Endothelial cell of umbilical vein (primary cell): ENCODE results near the gene CAPN15. TPM values are rescaled to one million over a fixed set of nuclear protein-coding genes. Genes with fewer than 3 reads are reported as not detected.

ENCODE experiments used
- BruUV-seq: library from RNA; stranded (reverse); fragments of 400-500 nt; replicated peaks from 2 replicates; lab custom pipeline; 2021; lab: Mats Ljungman, UMichigan
- CTCF ChIA-PET: fragments of 300-600, 350-600 bp; sonication (Branson Sonifier 250); formaldehyde crosslinking; loops from one replicate; lab custom pipeline; 2021; ENCODE audit warnings: antibody characterized with exemption, inconsistent platforms; lab: Charles Lee
- POLR2A ChIA-PET: fragments of 300-600, 350-600 bp; sonication (Branson Sonifier 250); formaldehyde crosslinking; loops from one replicate; lab custom pipeline; 2021; ENCODE audit warnings: antibody characterized with exemption, inconsistent platforms; lab: Charles Lee
- DNase-seq: peaks from one replicate; pipeline ENCODE4 v3.0.0-alpha.2; 2011; ENCODE audit warnings: low read depth, low spot score
- FAIRE-seq: peaks from 2 replicates; lab custom pipeline; 2011; peaks lifted over from hg19 to GRCh38; lab: Jason Lieb, UNC
- H2AFZ ChIP-seq: 2 replicates; pipeline ENCODE4 v1.6.0; 2012; ENCODE audit warnings: low read depth, low read length, control low read depth, inconsistent platforms
- H3K27ac ChIP-seq: 2 replicates; pipeline ENCODE4 v1.5.1; 2011; ENCODE audit warnings: low read depth, mild to moderate bottlenecking, control low read depth, low read length, moderate library complexity; ENCODE audit not compliant: insufficient read depth
- H3K27me3 ChIP-seq, 2 experiments: 2 replicates each; pipeline versions ENCODE4 v1.6.0 to v1.6.1; 2011; ENCODE audit warnings: low read length in 2 of 2, mixed read lengths in 1 of 2; ENCODE audit not compliant: control insufficient read depth in 2 of 2, insufficient read depth in 2 of 2
- H3K36me3 ChIP-seq, 2 experiments: 2 replicates in 1 of 2; 3 replicates in 1 of 2; pipeline ENCODE4 v1.5.1; 2011; ENCODE audit warnings: low read length in 2 of 2, mild to moderate bottlenecking in 1 of 2, moderate library complexity in 1 of 2; ENCODE audit not compliant: control insufficient read depth in 2 of 2, insufficient read depth in 2 of 2; ENCODE audit errors: extremely low read depth in 1 of 2
- H3K4me1 ChIP-seq: 3 replicates; pipeline ENCODE4 v1.5.1; 2011; ENCODE audit warnings: mild to moderate bottlenecking, low read length; ENCODE audit not compliant: control insufficient read depth, insufficient read depth; ENCODE audit errors: extremely low read depth
- H3K4me2 ChIP-seq: 2 replicates; pipeline ENCODE4 v1.6.1; 2011; ENCODE audit warnings: low read length, control low read depth, mixed read lengths; ENCODE audit not compliant: insufficient read depth
- H3K4me3 ChIP-seq, 3 experiments: fragments of 200-600 bp in 1 of 3; sonication (generic), shearing (Covaris generic) in 1 of 3; replicated peaks in 1 of 3; 2 replicates each; pipeline ENCODE4 v1.5.1; 2011 to 2016; ENCODE audit warnings: control low read depth in 3 of 3, low read length in 3 of 3, mild to moderate bottlenecking in 2 of 3, inconsistent platforms in 1 of 3, low read depth in 1 of 3, moderate library complexity in 1 of 3; ENCODE audit not compliant: insufficient read depth in 1 of 3
- H3K79me2 ChIP-seq: 2 replicates; pipeline ENCODE4 v1.6.0; 2012; ENCODE audit warnings: low read length, inconsistent platforms; ENCODE audit not compliant: control insufficient read depth, insufficient read depth
- H3K9ac ChIP-seq: replicated peaks from 2 replicates; pipeline ENCODE3; 2011; ENCODE audit warnings: low read length, control low read depth; ENCODE audit not compliant: insufficient read depth; ENCODE audit errors: extremely low read depth
- H3K9me1 ChIP-seq: replicated peaks from 3 replicates; pipeline ENCODE4 v1.6.0; 2011; ENCODE audit warnings: mild to moderate bottlenecking, low read length; ENCODE audit not compliant: control insufficient read depth, insufficient read depth; ENCODE audit errors: extremely low read depth
- H3K9me3 ChIP-seq: replicated peaks from 2 replicates; pipeline ENCODE4 v1.5.1; 2012; ENCODE audit warnings: low read length, inconsistent platforms; ENCODE audit not compliant: control insufficient read depth, insufficient read depth
- H4K20me1 ChIP-seq: replicated peaks from 2 replicates; pipeline ENCODE3; 2011; ENCODE audit warnings: mild to moderate bottlenecking, low read length; ENCODE audit not compliant: control insufficient read depth, insufficient read depth; ENCODE audit errors: extremely low read depth
- EZH2 ChIP-seq: IDR thresholded peaks from 2 replicates; pipeline ENCODE4 v1.6.1; 2012; ENCODE audit warnings: borderline replicate concordance, low read depth, mild to moderate bottlenecking, moderate library complexity, low read length, inconsistent platforms; ENCODE audit not compliant: severe bottlenecking
- FOS ChIP-seq: IDR thresholded peaks from 2 replicates; pipeline ENCODE4 v1.6.1; 2011; ENCODE audit warnings: mild to moderate bottlenecking, low read length, moderate library complexity, borderline replicate concordance; ENCODE audit not compliant: insufficient read depth
- GATA2 ChIP-seq: IDR thresholded peaks from 2 replicates; pipeline ENCODE4 v1.7.0; 2011; ENCODE audit warnings: low read depth, mild to moderate bottlenecking, moderate library complexity, mixed read lengths, low read length; ENCODE audit not compliant: insufficient read length, insufficient read depth
- JUN ChIP-seq: IDR thresholded peaks from 2 replicates; pipeline ENCODE4 v1.6.1; 2011; ENCODE audit warnings: borderline replicate concordance, low read depth; ENCODE audit not compliant: insufficient read length, insufficient read depth
- MYC ChIP-seq: IDR thresholded peaks from one replicate; pipeline ENCODE4 v1.6.1; 2011; ENCODE audit warnings: mild to moderate bottlenecking, low read depth, low read length
- POLR2A ChIP-seq: IDR thresholded peaks from 2 replicates; pipeline ENCODE4 v1.6.1; 2012; ENCODE audit warnings: low read depth, mild to moderate bottlenecking, control low read depth, low read length
- POLR2AphosphoS5 ChIP-seq: IDR thresholded peaks from 2 replicates; pipeline ENCODE4 v1.6.1; 2012; ENCODE audit warnings: low read depth, mild to moderate bottlenecking, control low read depth, low read length, moderate library complexity; ENCODE audit not compliant: insufficient read depth
- dilution Hi-C: fragments of 300-500 bp; cut with MboI; formaldehyde crosslinking; loops from one replicate; pipeline ENCODE4 v1.15.0; 2019; ENCODE audit warnings: low sequenced_read_pairs; ENCODE audit not compliant: extremely low pct_ligation_motif_present
- intact Hi-C: fragments of 100-400 bp; cut with micrococcal nuclease; formaldehyde crosslinking; loops from one replicate; pipeline ENCODE4 v1.10.0; 2022
- polyA plus RNA-seq, 4 experiments: library from polyadenylated mRNA; depleted of rRNA in 3 of 4; stranded (reverse) in 3 of 4; unstranded in 1 of 4; fragments of >200 nt; gene quantifications; 2 replicates each; pipeline versions ENCODE4 v1.2.1 to v1.2.3, GENCODE V29; 2011 to 2012; ENCODE audit warnings: missing spikeins in 1 of 4
- total RNA-seq: library from RNA; stranded (reverse); gene quantifications from 2 replicates; pipeline ENCODE4 v1.2.3, GENCODE V29; 2021
- TF ChIP-seq, protein P1 (sequence below): IDR thresholded peaks from 2 replicates; pipeline ENCODE4 v1.6.1; 2011; ENCODE audit not compliant: insufficient read depth, insufficient read length
- TF ChIP-seq, protein P2 (sequence below), 2 donors: IDR thresholded peaks; 1 replicate in 1 of 2; 2 replicates in 1 of 2; pipeline ENCODE4 v1.5.1; 2011; ENCODE audit warnings: low read length in 2 of 2, mild to moderate bottlenecking in 2 of 2, moderate library complexity in 2 of 2, control low read depth in 1 of 2, inconsistent platforms in 1 of 2, low read depth in 1 of 2; ENCODE audit not compliant: insufficient read depth in 1 of 2; ENCODE audit errors: extremely low read depth in 1 of 2

The CAPN15 gene
- total and polyA plus RNA-seq, 2 donors (not counting 3 experiments of a cell fraction or from before 2014, with no cell fraction given): 33.9 to 65.0 TPM

DNA sequence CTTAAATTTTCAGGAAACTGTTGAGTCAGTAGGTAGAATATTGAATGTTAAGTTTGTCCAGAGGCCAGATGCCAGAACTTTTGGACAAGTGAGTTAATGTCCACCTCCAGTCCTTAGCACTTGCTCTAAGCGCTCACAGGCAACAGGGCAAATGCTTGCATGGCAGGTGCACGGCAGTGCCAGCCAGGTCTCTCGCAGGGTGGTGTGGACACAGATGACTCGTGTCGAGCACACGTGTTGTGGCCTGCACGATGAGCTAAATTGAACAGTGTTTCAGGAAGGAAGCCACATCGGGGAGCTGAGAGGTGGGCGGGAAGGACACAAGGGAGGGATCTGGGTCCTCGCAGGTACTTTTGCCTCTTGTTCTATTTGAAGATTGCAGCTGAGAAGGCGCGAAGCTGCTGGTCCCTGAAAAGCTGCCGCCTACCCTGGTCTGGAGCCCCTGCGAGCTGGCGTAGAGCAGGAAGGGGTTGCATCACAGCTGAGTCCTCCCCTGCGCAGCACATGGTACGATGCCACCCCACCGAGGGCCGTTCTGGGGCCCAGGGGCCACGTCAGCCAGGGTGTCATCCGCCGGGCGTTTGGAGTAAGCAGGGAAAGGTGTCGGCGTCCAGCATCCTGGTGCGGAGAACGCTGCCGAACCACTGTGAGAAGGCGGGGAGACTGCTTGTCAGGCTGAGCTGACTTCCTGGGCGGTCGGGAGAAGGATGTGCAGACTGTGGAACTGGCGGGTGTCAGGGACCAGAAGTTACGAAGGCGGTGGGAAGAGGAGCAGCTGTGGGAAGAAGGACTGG lies 68.6 kb downstream of the CAPN15 start:
- intact Hi-C loops (no loop called here), dilution Hi-C loops (no loop called here)
- Histone ChIP-seq H3K79me2 (peaks cover 14% of the 10 kb centered on the region), H3K9me3 (no peaks in the 10 kb centered on the region), H3K4me2 (no peak overlapping the region), H2AFZ (no peak overlapping the region), H3K9ac (no peak overlapping the region), H3K4me1 (peaks cover under 1% of the 10 kb centered on the region), H3K27ac (no peak overlapping the region), H3K4me3 (no peak overlapping the region), H4K20me1 (no peaks in the 10 kb centered on the region), H3K36me3 (peaks cover 0 to 3% of the 10 kb centered on the region in 2 experiments), H3K9me1 (no peaks in the 10 kb centered on the region), H3K27me3 (no peaks in the 10 kb centered on the region)
- no peak for TF ChIP-seq EZH2
- TF ChIP-seq POLR2A: no peak
- no peak for TF ChIP-seq GATA2
- no peak for TF ChIP-seq FOS
- no peak for TF ChIP-seq JUN
- TF ChIP-seq, protein P1, sequence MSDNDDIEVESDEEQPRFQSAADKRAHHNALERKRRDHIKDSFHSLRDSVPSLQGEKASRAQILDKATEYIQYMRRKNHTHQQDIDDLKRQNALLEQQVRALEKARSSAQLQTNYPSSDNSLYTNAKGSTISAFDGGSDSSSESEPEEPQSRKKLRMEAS: no peak
- TF ChIP-seq POLR2AphosphoS5: no peak
- TF ChIP-seq, protein P2, sequence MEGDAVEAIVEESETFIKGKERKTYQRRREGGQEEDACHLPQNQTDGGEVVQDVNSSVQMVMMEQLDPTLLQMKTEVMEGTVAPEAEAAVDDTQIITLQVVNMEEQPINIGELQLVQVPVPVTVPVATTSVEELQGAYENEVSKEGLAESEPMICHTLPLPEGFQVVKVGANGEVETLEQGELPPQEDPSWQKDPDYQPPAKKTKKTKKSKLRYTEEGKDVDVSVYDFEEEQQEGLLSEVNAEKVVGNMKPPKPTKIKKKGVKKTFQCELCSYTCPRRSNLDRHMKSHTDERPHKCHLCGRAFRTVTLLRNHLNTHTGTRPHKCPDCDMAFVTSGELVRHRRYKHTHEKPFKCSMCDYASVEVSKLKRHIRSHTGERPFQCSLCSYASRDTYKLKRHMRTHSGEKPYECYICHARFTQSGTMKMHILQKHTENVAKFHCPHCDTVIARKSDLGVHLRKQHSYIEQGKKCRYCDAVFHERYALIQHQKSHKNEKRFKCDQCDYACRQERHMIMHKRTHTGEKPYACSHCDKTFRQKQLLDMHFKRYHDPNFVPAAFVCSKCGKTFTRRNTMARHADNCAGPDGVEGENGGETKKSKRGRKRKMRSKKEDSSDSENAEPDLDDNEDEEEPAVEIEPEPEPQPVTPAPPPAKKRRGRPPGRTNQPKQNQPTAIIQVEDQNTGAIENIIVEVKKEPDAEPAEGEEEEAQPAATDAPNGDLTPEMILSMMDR (IDR thresholded peaks at IDR 0.05; ENCODE audit: extremely low read depth in 1 of 2, insufficient read depth in 1 of 2, low read depth in 1 of 2, low read length in 2 of 2): no peak
- no peak for TF ChIP-seq MYC
- no TSS peak for BruUV-seq
- DNase-seq (no peak), FAIRE-seq (no peak)
- ChIA-PET POLR2A (no interaction called here), CTCF (no interaction called here)
